ENCODE measurements around the gene CDSN.
A peak's percentile ranks its signal among the peaks of the same experiment; 100 is the strongest.

CDSN gene

GRCh38 chr6:31116661-31117385, 3.4 kb downstream of the CDSN start:
- no peak for DNase-seq (ENCODE audit: low spot score)

- DNase-seq (ENCODE audit: low spot score), result no peak
Observed at GRCh38 chr6:31115941-31116560, 4.2 kb downstream of the CDSN start.

- DNase-seq (ENCODE audit: low spot score), result peak; percentile 34
Observed at GRCh38 chr6:31114970-31115849, 5.0 kb downstream of the CDSN start.

GRCh38 chr6:31114541-31114878, 5.7 kb downstream of the CDSN start, which contains the start of gene PSORS1C1:
TSS of gene PSORS1C1 (plus strand) at chr6:31114800. CDS start at chr6:31129633, 14,833 bp downstream.
- peak; percentile 92 for DNase-seq (ENCODE audit: low spot score)

- DNase-seq (ENCODE audit: low spot score), result no peak
Observed at GRCh38 chr6:31113861-31114540, 6.2 kb downstream of the CDSN start.

DNA sequence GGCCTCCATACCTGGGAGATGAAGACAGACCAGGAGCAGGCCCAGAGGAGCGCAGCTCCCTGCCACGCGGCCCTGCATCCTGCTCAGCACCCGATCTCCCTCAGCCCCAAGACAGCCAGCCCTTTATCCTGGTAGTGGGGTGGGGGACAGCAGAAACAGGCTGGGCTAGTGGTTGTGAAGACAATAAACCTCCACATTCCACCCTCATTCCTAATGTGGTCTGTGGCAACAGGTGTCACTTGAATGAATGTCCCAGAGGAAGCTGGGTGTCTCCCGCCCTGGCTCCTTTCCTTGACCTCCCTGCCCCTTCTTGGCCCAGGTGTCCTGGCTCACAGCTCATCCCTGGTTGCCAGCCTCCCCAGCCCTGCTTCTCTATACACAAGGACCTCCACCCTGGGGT, 7.8 kb downstream of the CDSN start, which contains the start of gene C6orf15:
C6orf15 (minus strand) TSS at position 98 of the 400 bp plus-strand sequence; CDS start at position 78, 20 bp downstream.
- no peak for DNase-seq (ENCODE audit: low spot score)

- no peak for DNase-seq (ENCODE audit: low spot score)
Observed at GRCh38 chr6:31111712-31112111, 8.5 kb downstream of the CDSN start.

GRCh38 chr6:31110825-31111582, 9.2 kb downstream of the CDSN start:
- no peak for DNase-seq (ENCODE audit: low spot score)

DNA sequence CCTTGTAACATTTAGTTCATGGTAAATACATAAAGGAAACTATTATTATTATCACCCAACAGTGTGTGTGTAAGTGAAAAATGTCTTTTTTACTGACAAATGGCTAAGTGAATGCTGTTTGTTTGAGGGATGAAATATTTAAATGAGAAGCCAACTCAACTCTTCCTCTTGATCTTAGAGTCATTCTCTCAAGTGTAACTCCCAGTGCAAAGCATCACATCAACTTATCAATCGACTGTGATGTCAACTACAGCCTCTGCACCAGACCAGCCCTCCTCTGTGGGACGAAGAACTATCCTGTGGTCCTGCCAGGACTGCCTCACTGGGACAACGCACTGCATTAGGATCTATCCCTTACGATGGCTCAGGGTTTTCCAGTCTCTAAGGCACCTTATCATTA, 13.2 kb downstream of the CDSN start:
- DNase-seq (ENCODE audit: low spot score), result no peak

DNA sequence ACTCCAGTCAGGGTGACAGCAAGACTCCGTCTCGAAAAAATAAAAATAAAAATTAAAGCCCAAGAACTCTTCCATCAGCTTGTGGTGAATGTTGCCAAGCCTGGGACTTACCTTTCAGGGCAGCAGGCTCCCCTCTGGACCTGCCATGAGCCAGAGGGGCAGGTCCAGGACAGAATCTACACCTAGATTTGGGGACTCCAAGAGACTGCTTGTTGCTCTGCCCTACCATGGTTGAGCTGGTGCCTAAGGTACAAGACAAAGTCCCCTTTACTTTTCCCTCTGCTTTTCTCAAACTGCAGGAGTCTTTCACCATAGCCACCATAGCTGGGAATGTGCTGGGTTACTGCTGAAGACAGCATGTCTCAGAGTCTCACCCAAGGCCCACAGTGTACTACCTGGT, 17.1 kb downstream of the CDSN start:
- DNase-seq (ENCODE audit: low spot score), result no peak

DNA sequence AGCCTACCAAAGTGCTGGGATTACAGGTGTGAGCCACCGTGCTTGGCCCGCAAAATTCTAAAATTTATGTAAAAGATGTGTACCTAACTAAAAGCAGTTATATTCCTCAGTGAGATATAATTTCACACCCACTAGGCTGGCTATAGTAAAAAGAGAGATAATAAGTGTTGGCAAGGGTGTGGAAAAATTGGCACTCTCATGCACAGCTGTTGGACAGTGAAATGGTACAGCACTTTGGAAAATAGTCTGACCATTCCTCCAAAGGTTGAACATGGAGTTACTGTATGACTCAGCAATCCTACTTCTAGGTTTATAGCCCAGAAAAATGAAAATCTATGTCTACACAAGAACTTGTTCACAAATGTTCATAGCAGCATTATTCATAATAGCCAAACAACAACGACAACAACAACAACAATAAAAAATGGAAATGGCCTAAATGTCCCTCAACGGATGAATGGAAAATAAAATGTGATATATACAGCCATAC, 21.8 kb downstream of the CDSN start:
- DNase-seq (ENCODE audit: low spot score), result no peak

GRCh38 chr6:31096656-31097055, 23.6 kb downstream of the CDSN start:
- no peak for DNase-seq (ENCODE audit: low spot score)

- DNase-seq (ENCODE audit: low spot score), result no peak
Observed at GRCh38 chr6:31096215-31096614, 24.0 kb downstream of the CDSN start.

DNA sequence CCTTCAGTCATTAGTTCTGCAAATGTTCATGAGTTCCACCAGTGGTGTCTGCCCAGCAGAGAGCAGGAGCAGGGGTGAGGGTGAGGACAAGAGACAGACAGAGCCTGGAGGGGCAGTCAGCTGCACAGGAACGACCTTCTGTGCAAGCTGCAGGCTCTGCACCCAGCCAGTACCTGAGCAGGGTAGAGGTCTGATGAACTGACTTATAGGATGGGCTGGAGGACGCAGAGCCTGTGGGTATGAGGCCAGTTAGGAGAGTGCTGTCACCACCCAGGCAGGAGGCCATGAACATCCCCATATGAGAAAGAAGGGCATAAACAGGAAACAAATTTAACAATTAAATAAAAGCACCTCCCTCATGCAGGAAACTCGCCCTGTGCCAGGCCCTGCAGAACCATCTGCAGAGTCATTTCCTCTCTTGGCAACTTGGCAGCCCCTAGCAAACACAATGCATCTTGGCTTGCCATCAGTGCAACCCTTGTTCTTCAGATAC, 25.8 kb downstream of the CDSN start:
- no peak for DNase-seq (ENCODE audit: low spot score)

DNA sequence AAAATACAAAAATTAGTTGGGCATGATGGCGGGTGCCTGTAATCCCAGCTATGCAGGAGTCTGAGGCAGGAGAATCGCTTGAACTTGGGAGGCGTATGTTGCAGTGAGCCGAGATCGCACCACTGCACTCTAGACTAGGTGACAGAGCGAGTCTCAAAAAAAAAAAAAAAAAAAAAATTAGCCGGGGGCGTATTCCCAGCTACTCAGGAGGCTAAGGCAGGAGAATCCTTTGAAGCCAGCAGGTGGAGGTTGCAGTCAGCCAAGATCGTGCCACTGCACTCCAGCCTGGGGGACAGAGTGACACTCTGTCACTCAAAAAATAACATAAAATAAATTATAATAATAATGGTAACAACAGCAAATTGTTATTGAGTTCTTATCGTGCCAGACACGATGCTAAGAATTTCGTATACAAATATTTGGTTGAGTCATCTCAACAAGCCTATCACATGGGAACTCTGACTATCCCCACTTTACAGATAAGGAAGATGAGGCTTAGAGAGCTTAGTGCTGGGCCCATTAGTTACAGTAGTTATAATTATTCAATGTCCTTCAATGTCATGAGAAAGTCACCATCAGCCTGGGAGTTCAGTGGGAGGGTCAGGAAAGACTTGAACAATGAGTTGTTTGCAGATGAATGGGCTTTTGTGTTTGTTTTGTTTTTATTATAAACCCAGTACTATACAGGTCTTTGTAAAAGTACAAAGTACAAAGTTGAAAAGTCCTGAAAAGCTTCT, 27.3 kb downstream of the CDSN start:
- no peak for DNase-seq (ENCODE audit: low spot score)

DNA sequence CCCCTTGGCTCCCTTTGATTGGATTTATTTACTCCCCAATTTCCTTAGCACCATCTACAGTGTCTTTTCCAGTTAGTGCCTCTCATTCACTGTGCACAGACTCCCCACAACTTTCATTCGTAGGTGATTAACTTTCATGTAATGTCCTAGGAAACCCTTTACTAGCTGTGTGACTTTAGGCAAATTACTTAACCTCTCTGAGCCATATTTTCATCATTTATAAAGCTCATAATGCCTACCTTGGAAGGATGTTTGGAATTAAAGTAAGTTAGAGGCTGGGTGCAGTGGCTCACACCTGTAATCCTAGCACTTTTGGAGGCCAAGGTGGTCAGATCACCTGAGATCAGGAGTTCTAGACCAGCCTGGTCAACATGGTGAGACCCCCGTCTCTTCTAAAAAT, 28.0 kb downstream of the CDSN start:
- DNase-seq (ENCODE audit: low spot score), result no peak

DNA sequence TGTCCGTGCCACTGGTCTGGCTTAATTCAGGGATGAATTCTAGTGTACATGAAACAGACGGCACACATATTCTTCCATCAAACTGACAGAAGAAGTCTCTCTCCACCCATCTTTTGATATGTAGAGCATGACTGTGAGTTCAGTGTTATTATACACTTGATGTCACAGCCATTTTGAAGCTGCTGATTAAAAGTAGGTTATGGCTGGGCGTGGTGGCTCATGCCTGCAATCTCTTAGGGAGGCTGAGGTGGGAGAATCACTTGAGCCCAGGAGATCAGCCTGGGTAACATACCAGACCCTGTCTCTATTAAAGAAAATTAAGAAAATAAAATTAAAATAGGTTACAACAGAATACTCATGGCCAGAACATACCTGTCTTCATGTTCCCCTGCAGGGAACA, 28.6 kb downstream of the CDSN start:
- no peak for DNase-seq (ENCODE audit: low spot score)

DNA sequence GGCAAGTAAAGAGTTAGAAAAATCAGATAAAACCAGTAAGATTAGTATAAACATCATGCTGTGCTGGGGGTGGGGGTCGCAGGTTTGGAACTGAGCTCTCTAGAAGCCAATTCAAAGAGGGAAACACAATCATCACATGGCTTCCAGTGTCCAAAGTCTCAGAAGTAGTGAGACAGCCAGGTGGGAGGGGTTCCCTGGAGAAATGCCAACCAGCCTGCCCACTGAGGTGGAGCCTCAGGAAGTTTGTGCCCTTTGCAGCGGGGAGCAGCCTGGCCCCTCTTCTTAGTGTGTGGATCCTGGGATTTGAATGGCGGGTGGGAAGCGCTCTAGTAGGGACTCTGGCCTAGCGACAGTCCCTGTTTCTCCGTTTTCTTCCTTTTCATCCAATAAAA, 29.3 kb downstream of the CDSN start:
- no peak for DNase-seq (ENCODE audit: low spot score)

DNA sequence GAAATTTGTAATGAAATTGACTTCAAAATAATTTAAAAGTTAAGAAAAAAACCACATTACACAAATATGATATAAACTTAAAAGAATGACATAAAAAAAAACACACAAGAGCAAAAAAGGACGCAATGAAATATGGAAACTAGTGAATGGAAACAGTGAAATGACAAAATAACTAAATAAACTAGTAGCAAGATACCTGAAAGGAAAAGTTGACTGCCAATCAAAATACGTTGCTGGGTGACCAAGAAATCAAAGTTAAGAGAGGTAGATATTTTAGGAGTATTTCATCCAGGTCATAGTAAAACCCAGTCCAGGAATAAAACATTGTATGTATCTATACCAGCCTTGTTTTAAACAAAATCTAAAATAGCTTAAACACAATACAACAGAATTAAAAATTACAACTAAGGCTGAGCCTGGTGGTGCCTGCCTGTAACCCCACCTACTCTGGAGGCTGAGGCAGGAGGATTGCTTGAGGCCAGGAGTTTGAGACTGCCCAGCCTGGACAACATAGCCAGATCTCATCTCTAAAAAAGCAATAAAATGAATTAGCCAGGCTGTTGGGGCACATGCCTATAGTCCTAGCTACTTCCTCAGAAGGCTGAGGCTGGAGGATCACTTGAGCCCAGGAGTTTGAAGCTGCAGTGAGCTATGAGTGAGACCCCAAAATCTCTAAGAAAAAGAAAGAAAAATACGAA, 29.8 kb downstream of the CDSN start:
- DNase-seq (ENCODE audit: low spot score), result no peak

Measured in AG08396 (cell line).